Mammary epithelial cell (primary cell): Measurements from ENCODE around the gene NCOA1.

ENCODE experiments used
- EZH2 ChIP-seq: IDR thresholded peaks from 2 replicates; pipeline ENCODE4 v1.6.1; 2012; ENCODE audit warnings: low read length, inconsistent platforms, borderline replicate concordance
- TF ChIP-seq, protein P1 (sequence below), 2 donors: IDR thresholded peaks in 1 of 2; conservative IDR thresholded peaks in 1 of 2; 2 replicates each; pipeline ENCODE4 v1.5.1; 2011 to 2012; ENCODE audit warnings: inconsistent platforms in 2 of 2, low read length in 2 of 2, mild to moderate bottlenecking in 2 of 2, control low read depth in 1 of 2, low read depth in 1 of 2; ENCODE audit not compliant: insufficient read depth in 1 of 2; ENCODE audit errors: extremely low read depth in 1 of 2

DNA sequence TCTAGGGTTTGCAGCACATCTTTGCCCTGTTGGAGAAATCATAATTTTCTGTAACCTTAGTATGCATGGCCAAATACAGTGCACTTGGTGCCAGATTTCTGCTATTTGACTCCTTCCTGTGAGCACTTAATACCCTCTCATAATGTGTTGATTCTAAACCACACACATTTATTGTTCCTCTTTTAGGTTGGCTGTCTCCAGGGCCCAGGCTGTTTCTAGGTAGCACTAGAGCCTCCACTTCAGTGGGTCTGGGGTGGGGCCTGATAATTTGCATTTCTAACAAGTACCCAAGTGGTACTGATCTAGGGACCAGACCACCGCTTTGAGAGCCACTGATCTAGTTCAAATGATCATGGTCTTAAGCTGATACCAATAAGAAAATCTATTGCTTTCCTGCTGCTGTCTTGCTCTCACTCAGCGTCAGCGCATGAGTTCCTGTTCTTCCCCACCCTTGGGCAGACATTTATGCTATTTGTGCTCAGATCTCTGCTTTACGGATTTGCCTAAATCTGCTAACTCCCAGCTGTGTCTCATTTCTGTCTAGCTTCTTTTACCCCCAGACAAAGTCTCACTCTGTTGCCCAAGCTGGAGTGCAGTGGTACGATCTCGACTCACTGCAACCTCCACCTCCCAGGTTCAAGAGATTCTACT, 294.7 kb downstream of the NCOA1 start:
- TF ChIP-seq, protein P1, sequence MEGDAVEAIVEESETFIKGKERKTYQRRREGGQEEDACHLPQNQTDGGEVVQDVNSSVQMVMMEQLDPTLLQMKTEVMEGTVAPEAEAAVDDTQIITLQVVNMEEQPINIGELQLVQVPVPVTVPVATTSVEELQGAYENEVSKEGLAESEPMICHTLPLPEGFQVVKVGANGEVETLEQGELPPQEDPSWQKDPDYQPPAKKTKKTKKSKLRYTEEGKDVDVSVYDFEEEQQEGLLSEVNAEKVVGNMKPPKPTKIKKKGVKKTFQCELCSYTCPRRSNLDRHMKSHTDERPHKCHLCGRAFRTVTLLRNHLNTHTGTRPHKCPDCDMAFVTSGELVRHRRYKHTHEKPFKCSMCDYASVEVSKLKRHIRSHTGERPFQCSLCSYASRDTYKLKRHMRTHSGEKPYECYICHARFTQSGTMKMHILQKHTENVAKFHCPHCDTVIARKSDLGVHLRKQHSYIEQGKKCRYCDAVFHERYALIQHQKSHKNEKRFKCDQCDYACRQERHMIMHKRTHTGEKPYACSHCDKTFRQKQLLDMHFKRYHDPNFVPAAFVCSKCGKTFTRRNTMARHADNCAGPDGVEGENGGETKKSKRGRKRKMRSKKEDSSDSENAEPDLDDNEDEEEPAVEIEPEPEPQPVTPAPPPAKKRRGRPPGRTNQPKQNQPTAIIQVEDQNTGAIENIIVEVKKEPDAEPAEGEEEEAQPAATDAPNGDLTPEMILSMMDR (conservative IDR thresholded peaks at IDR 0.05 in 1 of 2, IDR thresholded peaks at IDR 0.05 in 1 of 2; ENCODE audit: extremely low read depth in 1 of 2, insufficient read depth in 1 of 2, low read depth in 1 of 2, low read length in 2 of 2) = no peak
- no peak for TF ChIP-seq EZH2
